ENCODE measurements around the gene TMOD3.

GRCh38 chr15:51783967-51784366 lies 45.5 kb upstream of the TMOD3 start:
- TF ChIP-seq MYC (IDR thresholded peaks at IDR 0.05; ENCODE audit: borderline replicate concordance, low read length) (no peak), JUN (IDR thresholded peaks at IDR 0.05) (no peak), BCL3 (IDR thresholded peaks at IDR 0.05) (no peak), POLR2A (IDR thresholded peaks at IDR 0.05; ENCODE audit: low read length) (no peak), JUNB (IDR thresholded peaks at IDR 0.05) (no peak)
